HG02623 (cell line): ENCODE measurements around the gene GSTCD.

Experiments used
- ATAC-seq: cut with Tn5 transposase; IDR thresholded peaks from one replicate; pipeline ENCODE4 v1.9.1; 2021; ENCODE audit warnings: moderate library complexity; ENCODE audit not compliant: unreplicated experiment

The GSTCD gene

DNA sequence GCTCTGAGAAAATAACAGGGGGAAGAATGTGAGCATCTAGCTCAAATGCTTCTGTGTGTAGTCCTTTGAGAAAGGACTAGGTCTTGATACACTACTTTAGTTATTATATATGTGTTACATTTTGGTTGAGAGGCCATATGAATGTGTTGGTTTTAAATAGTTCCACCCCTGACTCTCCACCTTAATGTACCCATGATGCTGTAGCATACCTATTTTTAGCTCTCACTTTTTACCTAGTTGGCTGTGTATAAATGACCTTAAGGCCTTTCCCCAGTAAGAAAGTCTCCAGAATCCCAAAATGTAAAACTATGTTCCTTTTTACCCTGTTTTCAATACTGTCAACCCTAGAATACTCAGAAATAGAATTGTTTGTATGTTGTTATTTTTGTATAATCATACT is 166.6 kb downstream of the GSTCD start:
- no peak for ATAC-seq

DNA sequence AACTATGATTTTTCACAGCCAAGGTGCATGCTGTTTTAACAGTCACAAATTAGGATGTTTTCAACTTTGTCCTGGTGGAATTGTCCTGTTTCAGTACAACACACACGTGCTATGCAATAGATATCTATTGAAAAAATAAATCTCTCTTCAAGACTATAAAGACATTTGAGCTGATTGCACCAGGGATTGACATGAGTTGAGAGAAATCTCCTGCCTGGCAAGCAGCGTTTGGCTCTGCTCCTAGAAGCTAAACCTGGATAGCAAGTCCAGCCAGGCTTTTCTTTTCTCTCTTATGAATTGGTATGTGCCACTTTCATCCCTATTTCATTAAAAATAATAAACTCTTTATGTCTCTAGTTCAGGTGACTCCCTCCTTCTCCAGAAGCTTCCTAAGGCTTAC is 170.1 kb downstream of the GSTCD start:
- ATAC-seq: no peak

DNA sequence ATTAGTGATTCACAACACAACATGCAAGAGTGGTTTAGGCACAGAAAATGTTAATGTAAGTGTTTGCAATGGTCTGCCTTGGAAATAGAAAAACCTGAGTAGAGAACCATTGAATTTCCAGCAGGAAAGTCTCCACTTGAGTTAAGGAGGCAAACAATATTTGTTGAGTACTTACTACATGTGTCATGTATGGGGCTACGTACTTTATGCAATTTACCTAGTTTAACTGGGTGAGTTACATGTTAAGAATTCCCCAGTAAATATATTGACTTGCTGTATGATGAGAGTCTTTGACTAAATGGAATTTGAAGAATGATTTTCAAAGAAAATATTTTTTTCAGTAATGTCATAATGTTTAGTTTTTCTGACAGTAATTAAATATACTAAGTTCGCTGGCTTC is 178.9 kb downstream of the GSTCD start:
- no peak for ATAC-seq

DNA sequence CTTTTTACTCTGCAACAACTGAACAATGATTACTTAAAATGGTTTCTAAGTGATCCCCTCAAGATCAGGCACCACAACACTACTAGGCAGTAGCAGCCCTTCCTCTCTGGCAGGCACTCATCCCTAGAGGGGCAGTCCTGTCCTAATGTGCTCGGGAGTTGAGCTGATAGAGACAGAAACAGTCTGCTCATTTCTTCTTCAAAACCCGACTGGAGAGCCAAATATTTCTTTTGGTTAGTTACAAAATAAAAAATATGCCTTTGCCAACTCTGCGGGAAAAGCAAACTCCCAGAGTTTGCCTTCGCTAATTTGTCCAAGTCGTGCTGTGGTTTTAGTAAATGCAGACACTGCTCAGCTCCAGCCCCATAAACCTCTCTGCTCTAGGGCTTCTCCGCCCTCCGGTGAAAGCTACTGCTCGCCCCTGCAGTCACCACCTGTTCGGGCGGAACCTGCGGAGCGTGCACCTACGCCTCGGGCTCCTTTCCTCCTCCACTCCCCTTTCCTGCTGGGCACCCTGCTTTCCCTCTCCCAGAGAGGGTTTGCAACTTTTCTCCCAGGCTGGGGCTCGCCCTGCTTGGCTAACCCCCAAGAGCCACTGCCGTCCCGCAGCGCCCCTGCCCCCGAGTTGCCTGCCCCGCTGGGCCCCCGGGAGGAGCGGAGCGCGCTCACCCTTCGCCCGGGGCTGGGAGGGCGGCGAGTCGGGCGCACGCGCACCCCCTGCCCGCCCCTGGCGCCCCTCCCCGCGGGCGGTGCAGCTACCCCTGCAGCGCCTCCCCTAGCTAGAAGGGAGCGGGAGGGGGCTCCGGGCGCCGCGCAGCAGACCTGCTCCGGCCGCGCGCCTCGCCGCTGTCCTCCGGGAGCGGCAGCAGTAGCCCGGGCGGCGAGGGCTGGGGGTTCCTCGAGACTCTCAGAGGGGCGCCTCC is 186.3 kb downstream of the GSTCD start, which contains the start of gene NPNT:
Gene NPNT, plus strand, starts transcription at position 812 of the 923 bp plus-strand sequence. CDS start 182 bp downstream, outside the sequence.
- ATAC-seq: peak; percentile 23

DNA sequence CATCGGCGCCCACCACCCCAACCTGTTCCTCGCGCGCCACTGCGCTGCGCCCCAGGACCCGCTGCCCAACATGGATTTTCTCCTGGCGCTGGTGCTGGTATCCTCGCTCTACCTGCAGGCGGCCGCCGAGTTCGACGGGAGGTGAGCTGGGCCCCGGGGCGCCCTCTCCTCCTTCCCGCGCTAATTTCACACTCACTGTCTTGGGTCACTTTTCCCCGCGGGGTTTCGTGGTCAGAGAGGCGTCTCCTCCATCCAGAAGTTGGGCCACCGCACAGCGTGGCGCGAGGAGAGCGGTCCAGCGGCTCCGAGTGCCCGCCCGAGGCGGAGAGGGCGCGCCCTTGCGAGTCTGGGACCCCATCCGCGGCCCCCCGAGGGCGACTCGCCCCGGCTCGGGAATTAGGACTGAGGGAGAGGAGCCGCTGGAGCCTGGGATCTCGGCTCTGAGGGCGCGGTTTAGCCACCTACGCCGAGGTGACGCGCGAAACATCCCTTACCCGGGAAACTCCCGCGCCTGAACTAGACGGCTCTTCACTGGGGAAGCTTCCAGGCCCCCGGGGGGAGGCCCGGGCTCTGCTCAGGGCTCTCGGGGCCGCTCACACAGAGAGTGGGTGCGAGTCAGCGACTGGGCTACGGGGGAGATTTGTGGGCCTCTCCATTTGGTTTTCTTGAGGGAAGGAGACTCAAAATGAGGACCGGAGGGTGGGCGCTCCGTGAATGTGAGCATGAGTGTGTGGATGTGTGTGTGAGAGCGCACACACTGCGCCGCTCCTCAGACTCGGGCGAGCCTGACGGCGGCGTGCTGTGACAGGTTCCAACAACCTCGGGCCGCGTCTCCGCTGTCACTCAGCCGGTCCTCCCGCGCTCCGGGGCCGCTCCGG is 187.2 kb downstream of the GSTCD start:
- ATAC-seq: peak; percentile 50

DNA sequence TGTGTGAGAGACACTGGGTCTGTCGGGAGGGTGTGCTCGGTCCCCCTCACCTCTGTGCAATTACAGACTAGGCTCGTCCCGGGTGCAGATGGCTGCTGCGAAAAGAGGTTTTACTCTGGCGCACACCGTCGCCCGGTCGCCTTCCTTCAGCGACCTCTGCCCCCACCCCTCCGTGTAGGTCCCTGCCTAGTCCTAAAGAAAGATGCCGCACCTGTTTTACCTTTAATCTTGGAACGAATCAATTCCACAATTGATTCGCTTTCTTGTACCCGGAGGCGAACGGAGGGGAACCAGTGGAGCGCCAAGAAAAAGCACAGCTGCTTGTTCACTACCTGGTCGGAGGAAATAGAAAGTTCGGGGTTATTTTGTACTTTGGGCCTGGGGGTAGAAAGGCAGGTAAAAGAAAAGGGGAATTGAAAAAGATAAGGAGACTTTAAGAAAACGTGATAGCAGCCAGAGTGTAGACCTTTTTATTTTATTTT is 187.9 kb downstream of the GSTCD start:
- ATAC-seq: no peak
